Effector memory CD8-positive, alpha-beta T cell (primary cell): ENCODE measurements around the gene POLR1H.

Experiments
- ATAC-seq: fragments of 150-1000 bp; cut with Tn5 transposase; replicated peaks from 2 replicates; pipeline ENCODE4 v1.10.0; 2021; ENCODE audit warnings: mild to moderate bottlenecking, moderate library complexity
- DNase-seq, 3 experiments: peaks; one replicate each; pipeline ENCODE4 v3.0.0; 2021
- H3K27ac Mint-ChIP-seq, 2 donors: one replicate each; pipeline ENCODE4 v1.8.0; 2022; ENCODE audit warnings: mild to moderate bottlenecking in 2 of 2, mixed read lengths in 2 of 2, moderate library complexity in 2 of 2
- H3K27me3 Mint-ChIP-seq, 2 donors: one replicate each; pipeline ENCODE4 v1.8.0; 2022; ENCODE audit warnings: mixed read lengths in 2 of 2
- H3K36me3 Mint-ChIP-seq: one replicate; pipeline ENCODE4 v1.8.0; 2022; ENCODE audit warnings: mild to moderate bottlenecking, moderate library complexity, mixed read lengths; ENCODE audit not compliant: insufficient read depth
- H3K4me1 Mint-ChIP-seq, 2 donors: one replicate each; pipeline ENCODE4 v1.8.0; 2022; ENCODE audit warnings: low read depth in 2 of 2, mixed read lengths in 2 of 2
- H3K4me3 Mint-ChIP-seq, 2 donors: one replicate each; pipeline ENCODE4 v1.8.0; 2022; ENCODE audit warnings: mild to moderate bottlenecking in 2 of 2, mixed read lengths in 2 of 2, moderate library complexity in 2 of 2
- H3K9me3 Mint-ChIP-seq, 2 donors: one replicate each; pipeline ENCODE4 v1.8.0; 2022; ENCODE audit warnings: mixed read lengths in 2 of 2

The POLR1H gene

DNA sequence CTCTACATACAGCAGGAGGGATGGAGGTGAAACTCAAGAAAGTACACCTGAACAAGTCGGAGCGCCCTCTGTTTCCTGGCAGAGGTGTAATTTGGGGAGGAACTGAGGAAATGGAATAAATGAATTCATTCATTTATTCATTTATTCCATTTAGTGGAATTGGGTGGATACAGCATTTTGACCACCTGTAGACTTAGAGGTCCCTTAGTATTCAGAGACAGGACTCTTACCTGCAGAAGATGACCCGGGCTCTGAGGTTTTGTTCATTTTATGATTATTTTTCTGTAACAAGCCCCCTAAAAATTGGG lies 42.8 kb downstream of the POLR1H start:
- peaks cover 6% of the 10 kb centered on the region for H3K36me3 Mint-ChIP-seq
- peak overlapping the region; percentile 83 to 90 for H3K4me3 Mint-ChIP-seq
- H3K27ac Mint-ChIP-seq, result peak overlapping the region in 1 of 2 donors; percentile 49
- ATAC-seq (no peak), DNase-seq (no peak)
- H3K27me3 Mint-ChIP-seq, result peaks cover 65 to 74% of the 10 kb centered on the region in 2 donors
- no peaks in the 10 kb centered on the region for H3K9me3 Mint-ChIP-seq
- peaks cover 25 to 28% of the 10 kb centered on the region in 2 donors for H3K4me1 Mint-ChIP-seq

GRCh38 chr6:30104661-30105060 lies 43.6 kb downstream of the POLR1H start:
- H3K27ac Mint-ChIP-seq, result no peak overlapping the region
- H3K9me3 Mint-ChIP-seq, result no peaks in the 10 kb centered on the region
- peaks cover 25 to 28% of the 10 kb centered on the region in 2 donors for H3K4me1 Mint-ChIP-seq
- no peak overlapping the region for H3K4me3 Mint-ChIP-seq
- peaks cover 60 to 71% of the 10 kb centered on the region in 2 donors for H3K27me3 Mint-ChIP-seq
- DNase-seq (no peak), ATAC-seq (no peak)
- H3K36me3 Mint-ChIP-seq, result peaks cover 6% of the 10 kb centered on the region

DNA sequence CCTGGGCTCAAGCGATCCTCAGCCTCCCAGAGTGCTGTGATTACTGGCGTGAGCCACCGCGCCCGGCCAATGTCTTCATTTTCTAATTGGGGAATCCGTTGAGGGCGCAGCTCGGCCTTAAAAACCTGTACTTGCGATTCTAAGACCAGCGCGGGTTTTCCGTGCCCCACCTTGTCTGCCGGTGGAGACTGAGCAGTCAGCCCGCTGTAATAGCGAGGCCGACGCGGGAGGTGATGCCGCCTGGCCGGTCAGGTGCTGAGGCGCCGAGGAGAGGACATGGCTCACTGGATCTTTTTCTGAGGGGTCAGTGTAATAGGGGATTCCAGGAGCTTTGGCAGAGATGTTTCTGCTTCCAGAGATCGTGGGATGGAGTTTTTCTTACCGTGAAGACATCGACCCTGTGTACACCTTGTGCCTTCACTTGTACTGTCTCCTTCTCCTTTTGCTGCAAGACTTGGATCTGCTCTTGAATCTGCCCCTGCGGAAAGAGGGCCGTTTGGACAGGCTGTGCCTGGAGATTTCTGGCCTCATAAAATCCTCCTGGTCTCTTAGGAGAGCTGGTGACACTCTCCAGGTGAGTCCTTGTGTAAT lies 50.3 kb downstream of the POLR1H start:
- H3K36me3 Mint-ChIP-seq, result peaks cover 2% of the 10 kb centered on the region
- H3K27ac Mint-ChIP-seq, result no peak overlapping the region
- no peaks in the 10 kb centered on the region for H3K9me3 Mint-ChIP-seq
- H3K27me3 Mint-ChIP-seq, result peaks cover 74 to 82% of the 10 kb centered on the region in 2 donors
- no peaks in the 10 kb centered on the region for H3K4me1 Mint-ChIP-seq
- DNase-seq, result no peak
- no peak overlapping the region for H3K4me3 Mint-ChIP-seq
- no peak for ATAC-seq

DNA sequence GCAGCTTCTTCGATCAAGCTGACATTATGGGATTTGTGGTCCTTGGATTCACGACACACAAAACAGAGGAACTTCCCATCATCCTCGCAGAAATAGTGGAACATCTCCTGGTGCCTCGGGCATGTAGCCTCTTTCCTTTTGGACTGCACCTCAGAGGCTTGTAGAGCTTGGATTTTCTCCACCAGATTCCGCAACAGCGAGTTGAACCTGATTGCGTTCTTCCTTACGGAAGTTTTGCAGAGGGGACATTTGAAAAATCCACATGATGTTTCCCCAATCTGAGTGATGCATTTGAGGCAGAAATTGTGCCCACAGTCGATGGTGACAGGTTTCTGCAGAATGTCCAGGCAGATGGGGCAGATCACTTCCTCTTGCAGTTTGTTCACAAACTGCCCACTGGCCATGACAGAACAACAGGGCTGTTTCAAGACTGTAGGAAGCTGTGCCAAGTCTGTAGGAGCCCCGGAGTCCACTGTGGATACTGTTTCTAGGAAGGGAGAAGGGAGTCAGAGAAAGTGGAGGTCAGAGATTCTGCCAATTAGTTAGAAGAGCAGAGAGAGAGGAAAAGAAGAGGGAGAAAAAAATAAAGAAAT lies 51.4 kb downstream of the POLR1H start:
- Mint-ChIP-seq H3K4me1 (no peaks in the 10 kb centered on the region), H3K27me3 (peaks cover 72 to 75% of the 10 kb centered on the region in 2 donors), H3K4me3 (no peak overlapping the region), H3K9me3 (no peaks in the 10 kb centered on the region), H3K36me3 (peaks cover 2% of the 10 kb centered on the region), H3K27ac (no peak overlapping the region)
- no peak for ATAC-seq
- no peak for DNase-seq

- DNase-seq (no peak), ATAC-seq (peak; percentile 40)
- peaks cover 72 to 74% of the 10 kb centered on the region in 2 donors for H3K27me3 Mint-ChIP-seq
- no peaks in the 10 kb centered on the region for H3K9me3 Mint-ChIP-seq
- no peak within 1 kb of the TSS for H3K27ac Mint-ChIP-seq
- H3K4me3 Mint-ChIP-seq, result no peak within 1 kb of the TSS
- no peaks in the 10 kb centered on the region for H3K4me1 Mint-ChIP-seq
- H3K36me3 Mint-ChIP-seq, result peaks cover 3% of the 10 kb centered on the region
Observed at GRCh38 chr6:30113003-30113759, 52.1 kb downstream of the POLR1H start, which contains the start of gene TRIM31. TRIM31 (minus strand) TSS chr6:30113090; CDS start chr6:30112805, 285 bp downstream.

DNA sequence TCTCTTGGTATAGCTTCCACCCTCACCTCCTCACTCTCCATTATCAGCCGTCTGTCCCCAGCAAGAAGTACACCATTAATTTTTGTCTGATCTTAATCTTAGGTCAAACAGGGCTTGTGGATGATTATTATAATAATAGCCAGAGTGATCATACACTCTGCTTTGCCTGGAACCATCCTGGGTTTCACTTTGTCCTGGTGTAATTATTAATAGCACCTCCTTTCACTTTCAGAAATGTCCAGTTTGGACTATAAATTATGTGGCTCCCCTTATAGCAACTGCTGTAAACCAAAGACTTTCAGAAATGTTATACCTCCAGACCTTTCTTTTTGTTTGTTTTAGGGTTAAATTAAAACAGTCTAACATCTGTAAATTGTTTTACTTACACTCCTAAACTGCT lies 52.8 kb downstream of the POLR1H start:
- Mint-ChIP-seq H3K27ac (no peak overlapping the region), H3K27me3 (peaks cover 66 to 71% of the 10 kb centered on the region in 2 donors), H3K4me1 (no peaks in the 10 kb centered on the region), H3K9me3 (no peaks in the 10 kb centered on the region), H3K4me3 (no peak overlapping the region), H3K36me3 (peaks cover 3% of the 10 kb centered on the region)
- ATAC-seq (no peak), DNase-seq (no peak)
